ENCODE data around the gene ZGPAT.
"Not testable (repeated sequence)": the region's sequence is repeated elsewhere in the genome, so short reads cannot be mapped to it uniquely, and the experiment has no call there.

Gene ZGPAT

GRCh38 chr20:63703471-63703975 lies 4.3 kb upstream of the ZGPAT start:
- DNase-seq (ENCODE audit: low read depth): no peak

GRCh38 chr20:63703976-63704748 lies 3.7 kb upstream of the ZGPAT start:
- no peak for DNase-seq (ENCODE audit: low read depth)

- DNase-seq (ENCODE audit: low read depth): no peak
Measured at GRCh38 chr20:63704749-63705117, 3.1 kb upstream of the ZGPAT start.

- DNase-seq (ENCODE audit: low read depth): no peak
Measured at GRCh38 chr20:63705232-63706026, 2.4 kb upstream of the ZGPAT start.

GRCh38 chr20:63706027-63706695 lies 1.7 kb upstream of the ZGPAT start:
- no peak for DNase-seq (ENCODE audit: low read depth)

GRCh38 chr20:63706852-63707557 lies 834 bp upstream of the ZGPAT start:
- no peak for DNase-seq (ENCODE audit: low read depth)

- DNase-seq (ENCODE audit: low read depth): no peak
Measured at GRCh38 chr20:63708301-63709148, 686 bp downstream of the ZGPAT start.

- DNase-seq (ENCODE audit: low read depth): no peak
Measured at GRCh38 chr20:63709149-63709527, 1.3 kb downstream of the ZGPAT start.

- DNase-seq (ENCODE audit: low read depth): no peak
Measured at GRCh38 chr20:63711085-63711645, 3.3 kb downstream of the ZGPAT start.

- DNase-seq (ENCODE audit: low read depth): no peak
Measured at GRCh38 chr20:63712191-63712590, 4.4 kb downstream of the ZGPAT start.

GRCh38 chr20:63714858-63715257 lies 7.0 kb downstream of the ZGPAT start:
- no peak for DNase-seq (ENCODE audit: low read depth)

GRCh38 chr20:63718996-63719395 lies 11.2 kb downstream of the ZGPAT start:
- no peak for DNase-seq (ENCODE audit: low read depth)

GRCh38 chr20:63722967-63723622 lies 15.3 kb downstream of the ZGPAT start:
- not testable (repeated sequence) for DNase-seq (ENCODE audit: low read depth)

- DNase-seq (ENCODE audit: low read depth): not testable (repeated sequence)
Measured at GRCh38 chr20:63730189-63730733, 22.4 kb downstream of the ZGPAT start.

GRCh38 chr20:63731410-63731809 lies 23.6 kb downstream of the ZGPAT start:
- no peak for DNase-seq (ENCODE audit: low read depth)

GRCh38 chr20:63732118-63733095 lies 24.6 kb downstream of the ZGPAT start:
- no peak for DNase-seq (ENCODE audit: low read depth)

GRCh38 chr20:63733117-63733516 lies 25.3 kb downstream of the ZGPAT start:
- no peak for DNase-seq (ENCODE audit: low read depth)

- DNase-seq (ENCODE audit: low read depth): no peak
Measured at GRCh38 chr20:63733579-63734081, 25.8 kb downstream of the ZGPAT start.
